ENCODE results near the gene ATR.
"Not testable (repeated sequence)": the region's sequence is repeated elsewhere in the genome, so short reads cannot be mapped to it uniquely, and the experiment has no call there.

- TF ChIP-seq HDAC2 (IDR thresholded peaks at IDR 0.05); ELK1 (IDR thresholded peaks at IDR 0.05; ENCODE audit: low read depth, low read length); CBX2 (IDR thresholded peaks at IDR 0.05; ENCODE audit: borderline replicate concordance, low read depth); ESRRA (IDR thresholded peaks at IDR 0.05; ENCODE audit: borderline replicate concordance, low read length); KDM5A (IDR thresholded peaks at IDR 0.05); REST (IDR thresholded peaks at IDR 0.05); MAFK (IDR thresholded peaks at IDR 0.05; ENCODE audit: partially characterized antibody); BHLHE40 (IDR thresholded peaks at IDR 0.05; ENCODE audit: low read depth, low read length); CEBPB (IDR thresholded peaks at IDR 0.05); MAZ (IDR thresholded peaks at IDR 0.05; ENCODE audit: borderline replicate concordance, low read depth, low read length): not testable (repeated sequence)
- TF ChIP-seq, protein P1, sequence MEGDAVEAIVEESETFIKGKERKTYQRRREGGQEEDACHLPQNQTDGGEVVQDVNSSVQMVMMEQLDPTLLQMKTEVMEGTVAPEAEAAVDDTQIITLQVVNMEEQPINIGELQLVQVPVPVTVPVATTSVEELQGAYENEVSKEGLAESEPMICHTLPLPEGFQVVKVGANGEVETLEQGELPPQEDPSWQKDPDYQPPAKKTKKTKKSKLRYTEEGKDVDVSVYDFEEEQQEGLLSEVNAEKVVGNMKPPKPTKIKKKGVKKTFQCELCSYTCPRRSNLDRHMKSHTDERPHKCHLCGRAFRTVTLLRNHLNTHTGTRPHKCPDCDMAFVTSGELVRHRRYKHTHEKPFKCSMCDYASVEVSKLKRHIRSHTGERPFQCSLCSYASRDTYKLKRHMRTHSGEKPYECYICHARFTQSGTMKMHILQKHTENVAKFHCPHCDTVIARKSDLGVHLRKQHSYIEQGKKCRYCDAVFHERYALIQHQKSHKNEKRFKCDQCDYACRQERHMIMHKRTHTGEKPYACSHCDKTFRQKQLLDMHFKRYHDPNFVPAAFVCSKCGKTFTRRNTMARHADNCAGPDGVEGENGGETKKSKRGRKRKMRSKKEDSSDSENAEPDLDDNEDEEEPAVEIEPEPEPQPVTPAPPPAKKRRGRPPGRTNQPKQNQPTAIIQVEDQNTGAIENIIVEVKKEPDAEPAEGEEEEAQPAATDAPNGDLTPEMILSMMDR (IDR thresholded peaks at IDR 0.05) = not testable (repeated sequence)
These were observed 138.9 kb downstream of the ATR start for GRCh38 chr3:142439499-142440220.
